NOMO-1 treated with dmso at 0.1 percent for 144 hours (cell line): Measurements from ENCODE around the gene SOWAHA.

Experiments
- DNase-seq: peaks from one replicate; lab custom pipeline; 2025; ENCODE audit not compliant: unreplicated experiment; lab: John Stamatoyannopoulos, UW

Gene SOWAHA

DNA sequence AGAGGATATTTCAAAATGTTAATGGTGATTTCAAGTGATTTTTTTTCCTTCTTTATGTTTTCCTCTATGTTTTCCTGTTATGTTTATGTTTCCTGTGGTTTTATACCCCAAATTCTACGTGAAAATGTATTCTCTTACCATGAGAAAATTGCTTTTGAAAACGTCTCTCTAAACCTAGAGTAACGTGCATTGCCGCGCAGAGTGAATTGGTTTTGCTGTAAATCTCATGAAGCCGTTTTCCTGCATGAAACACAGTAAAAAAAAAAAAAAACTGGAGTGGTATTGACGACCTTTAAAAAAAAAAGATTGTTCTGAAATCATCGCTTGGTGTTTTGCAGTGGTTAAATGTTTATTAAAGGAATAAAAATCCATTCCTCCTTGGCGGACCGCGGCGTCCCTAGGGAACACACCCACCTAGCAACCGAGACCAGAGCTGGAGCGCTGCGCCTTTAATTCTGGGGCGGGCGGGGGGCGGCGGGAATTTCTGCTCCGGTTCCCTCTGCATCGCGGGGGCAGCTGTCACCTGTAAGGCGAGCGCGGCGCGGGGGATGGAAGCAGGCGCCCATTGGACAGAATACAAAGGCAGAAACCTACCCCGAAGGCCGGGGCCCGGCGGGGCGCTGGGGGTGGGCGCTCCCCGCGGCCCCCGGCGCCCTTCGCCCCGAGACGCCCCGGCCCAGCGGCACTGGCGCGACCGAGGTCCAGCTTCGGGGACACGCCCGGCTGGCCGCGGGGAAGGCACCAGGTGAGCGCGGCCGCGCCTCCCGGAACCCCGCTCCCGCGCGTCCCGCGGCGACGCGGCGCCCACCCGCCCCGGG is at the start of gene SOWAHA:
SOWAHA (plus strand) TSS at position 522 of the 818 bp plus-strand sequence. CDS start 320 bp downstream, outside the sequence.
- no peak for DNase-seq

DNA sequence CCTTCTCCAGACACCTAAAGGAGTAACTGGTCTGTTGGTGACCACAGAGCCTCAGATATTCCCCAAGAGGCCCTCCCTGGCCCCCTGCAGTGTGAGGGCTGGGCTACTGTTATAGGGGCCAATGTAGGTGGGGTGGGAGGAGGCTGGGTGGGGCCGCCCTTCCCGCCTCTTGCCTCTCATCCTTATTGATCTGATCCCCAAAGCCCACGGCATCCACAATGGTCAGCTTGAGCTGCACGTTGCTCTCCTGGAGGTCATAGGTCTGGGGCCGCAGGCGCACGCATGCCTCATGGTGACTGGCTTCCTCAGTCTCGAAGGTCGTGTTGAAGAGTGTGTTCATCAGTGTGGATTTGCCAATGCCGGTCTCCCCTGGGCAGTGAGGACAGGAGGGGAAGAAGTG is 49.1 kb upstream of the SOWAHA start:
- no peak for DNase-seq

DNA sequence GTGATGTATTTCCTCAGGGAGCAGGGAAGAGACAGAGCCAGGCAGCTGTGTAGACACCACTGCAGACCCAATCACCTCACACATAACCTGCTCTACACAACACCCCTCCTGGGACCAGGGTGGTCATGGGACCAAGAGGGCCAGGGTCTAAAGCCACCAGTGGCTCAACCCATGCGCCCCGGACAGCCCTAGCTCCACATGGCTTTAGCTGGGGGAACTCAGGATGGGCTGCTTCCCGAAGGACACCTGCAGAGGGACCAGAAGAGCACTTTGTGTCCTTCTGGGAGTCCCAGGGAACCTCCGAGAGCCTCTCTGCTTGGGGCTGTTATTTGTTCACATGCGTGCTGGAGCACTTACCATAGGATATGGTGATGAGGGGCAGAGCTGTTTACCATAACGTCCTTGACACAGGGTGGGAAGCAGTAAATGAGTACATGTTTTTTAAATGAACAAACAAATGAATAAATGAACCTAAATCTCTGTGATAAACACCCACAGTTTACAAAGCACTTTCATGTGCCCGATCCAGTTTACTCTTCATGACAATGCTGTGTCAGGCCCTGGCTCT is 48.3 kb upstream of the SOWAHA start:
- DNase-seq, result no peak

DNA sequence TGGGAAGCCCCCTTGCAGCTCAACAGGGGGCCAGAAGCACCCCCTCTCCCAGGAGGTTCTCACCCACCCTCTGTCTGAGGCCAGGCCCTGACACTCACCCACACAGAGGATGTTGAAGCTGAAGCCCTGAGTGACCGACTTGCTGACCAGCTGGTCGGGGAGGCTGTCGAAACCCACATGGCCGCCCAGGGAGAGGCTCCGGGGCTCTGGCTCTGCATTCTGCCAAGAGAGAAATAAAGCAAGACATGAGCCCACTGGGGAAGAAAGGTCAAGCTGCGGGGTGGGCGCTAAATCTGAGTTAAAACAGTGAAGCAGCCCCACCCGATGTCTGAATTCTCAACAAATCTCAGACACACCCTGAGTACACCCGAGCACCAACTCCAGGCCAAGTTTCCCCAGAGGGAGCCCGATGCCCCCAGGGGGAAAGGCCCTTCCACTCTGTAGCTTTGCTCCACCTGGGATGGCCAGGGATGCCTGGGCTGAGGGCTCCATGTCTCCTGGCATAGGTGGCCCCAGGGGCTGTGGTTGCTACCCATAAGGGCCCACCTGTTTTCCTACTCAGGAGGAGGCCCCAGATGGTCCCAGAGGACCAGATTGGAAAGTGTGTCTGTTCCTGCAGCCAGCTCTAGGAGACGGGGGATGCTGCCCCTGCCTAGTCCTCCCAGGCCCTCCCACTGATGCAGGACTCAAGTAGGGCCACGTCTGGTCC is 47.6 kb upstream of the SOWAHA start:
- DNase-seq, result no peak

DNA sequence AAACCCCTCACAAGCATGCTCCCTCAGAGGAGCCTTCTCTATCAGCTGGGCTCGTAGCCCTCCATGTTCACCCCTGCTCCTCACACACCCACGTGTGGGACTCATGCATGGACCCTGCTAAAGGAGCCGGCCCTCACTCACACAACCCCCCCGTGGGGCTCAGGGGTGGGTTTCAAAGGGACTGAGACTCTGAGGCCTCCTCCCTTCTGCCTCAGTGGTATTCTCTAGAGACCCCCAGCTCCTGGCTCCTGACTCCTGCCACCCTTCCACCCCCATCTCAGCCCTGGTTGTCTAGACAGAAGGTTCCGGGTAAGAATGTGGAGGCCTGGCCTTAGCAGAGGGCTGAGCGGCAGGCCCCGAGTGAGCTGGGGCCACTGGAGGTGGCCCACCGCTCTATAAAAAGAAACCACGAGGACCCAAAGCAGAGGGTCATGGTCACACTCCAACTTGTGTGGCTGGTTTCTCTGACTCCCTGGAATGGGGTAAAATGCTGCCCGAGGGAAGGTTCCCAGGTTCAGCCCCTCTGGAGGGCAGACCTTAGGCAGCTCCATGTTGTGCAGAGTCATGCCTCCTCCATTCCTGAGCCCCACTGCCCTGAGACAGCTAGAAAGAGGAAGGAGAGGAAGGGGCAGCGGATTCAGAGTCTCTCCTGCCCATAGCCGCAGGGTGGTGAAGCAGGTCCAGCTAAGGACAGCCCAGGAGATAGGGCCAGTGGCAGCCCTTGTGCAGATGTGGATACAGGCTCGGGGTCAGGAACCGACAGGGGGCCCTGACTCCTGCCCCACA is 46.9 kb upstream of the SOWAHA start:
- no peak for DNase-seq

DNA sequence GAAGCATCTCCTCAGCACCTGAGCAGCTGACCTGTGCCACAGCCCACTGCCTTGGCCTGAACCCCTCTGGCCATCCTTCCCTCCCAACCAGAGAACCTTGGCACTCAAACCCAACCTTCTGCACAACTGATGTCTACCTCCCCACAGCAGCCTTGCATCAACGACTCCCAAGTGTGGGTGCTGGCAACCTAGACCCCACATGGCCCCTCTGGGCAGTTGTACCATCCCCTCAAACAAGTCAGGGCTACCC is 46.4 kb upstream of the SOWAHA start:
- no peak for DNase-seq

DNA sequence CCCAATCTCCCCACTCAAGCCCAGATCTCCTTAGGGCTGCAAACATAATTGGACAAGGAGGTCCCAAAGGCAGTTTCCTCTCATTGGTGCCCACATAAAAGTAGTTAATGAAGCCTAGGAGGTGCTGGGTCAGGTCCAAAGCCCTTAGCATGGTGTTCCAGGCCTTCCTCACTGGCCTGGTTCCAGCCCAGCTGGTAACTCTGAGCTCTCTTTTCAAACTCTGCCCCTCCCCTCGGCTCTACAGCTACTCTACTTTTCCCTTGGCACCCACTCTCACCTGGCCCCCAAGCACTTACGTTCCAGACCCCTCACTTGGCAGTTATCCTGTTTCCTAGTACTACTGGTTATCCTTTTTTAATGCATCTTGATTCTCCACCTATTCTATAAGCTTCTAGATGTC is 46.0 kb upstream of the SOWAHA start:
- DNase-seq, result no peak

DNA sequence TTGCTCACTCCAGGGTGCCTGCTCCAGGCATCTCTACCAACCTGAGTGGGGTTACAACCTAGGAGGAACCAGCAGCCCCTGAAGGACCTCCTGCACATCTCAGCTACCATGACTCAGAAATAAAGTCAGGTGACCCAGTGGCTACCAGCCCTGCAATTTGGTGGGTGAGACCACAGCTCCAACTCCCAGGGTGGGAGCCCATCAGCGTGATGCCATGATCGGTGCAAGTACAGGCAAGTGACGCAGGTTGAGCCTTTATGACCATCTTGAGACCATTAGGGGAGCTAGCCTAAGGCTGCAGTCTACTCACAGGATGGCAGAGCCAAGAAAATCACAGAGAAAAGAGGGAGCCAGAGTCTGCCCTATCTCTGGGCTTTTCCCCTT is 44.6 kb upstream of the SOWAHA start:
- no peak for DNase-seq

DNA sequence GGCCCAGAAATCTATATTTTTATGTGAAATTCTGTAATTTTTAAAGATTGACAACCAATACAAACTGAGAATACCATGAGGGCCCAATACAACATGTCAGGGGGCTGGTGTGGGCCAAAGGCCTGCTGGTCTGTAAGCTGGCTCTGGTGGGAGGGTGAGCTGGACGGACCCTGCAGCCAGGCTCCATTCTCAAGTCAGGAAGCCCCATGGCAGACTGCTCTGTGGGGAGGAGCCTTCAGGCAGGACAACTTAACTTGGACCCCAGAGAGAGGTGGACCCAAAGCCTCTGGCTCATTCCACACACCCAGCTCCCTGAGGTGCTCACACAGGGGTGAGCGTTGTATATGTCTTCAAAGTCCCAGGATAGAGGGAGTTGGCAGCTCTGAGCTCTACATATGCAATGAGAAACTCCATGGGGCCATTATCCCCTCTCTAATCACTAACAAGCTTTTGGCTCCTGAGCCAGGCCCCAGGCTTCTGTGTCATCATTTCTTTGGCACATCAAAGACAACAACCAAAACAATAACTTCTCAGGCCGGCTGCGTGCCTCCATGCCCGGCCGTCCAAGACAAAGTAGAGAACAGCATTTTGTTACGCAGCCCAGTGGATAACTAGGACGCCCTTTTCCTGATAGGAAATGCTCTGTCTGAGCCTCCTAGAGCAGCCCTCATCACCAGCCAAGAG is 42.5 kb upstream of the SOWAHA start:
- DNase-seq, result no peak

DNA sequence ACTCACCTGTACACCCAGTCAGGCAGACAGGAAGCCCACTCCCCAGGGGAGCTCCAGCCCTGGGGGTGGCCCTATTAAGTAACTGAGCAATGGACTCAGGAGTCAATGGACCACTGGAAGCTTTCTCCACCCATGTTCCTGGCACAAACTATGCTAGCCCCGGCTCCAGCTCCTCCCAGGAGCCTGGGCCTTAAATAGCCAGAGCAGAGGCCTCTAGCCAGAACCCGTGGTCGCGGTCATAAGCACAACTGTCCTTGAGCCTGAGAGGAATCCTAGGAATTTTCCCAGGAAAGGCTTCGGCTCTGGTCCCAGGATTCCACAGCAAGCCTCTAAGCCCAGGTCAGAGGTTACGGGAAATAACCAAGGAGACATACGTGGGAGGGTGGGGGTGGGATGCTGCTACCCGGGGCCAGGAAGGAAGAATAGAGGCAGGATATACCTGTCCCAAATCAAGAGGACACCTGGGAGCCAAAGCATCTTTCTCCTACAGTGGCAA is 41.6 kb upstream of the SOWAHA start:
- DNase-seq, result no peak

DNA sequence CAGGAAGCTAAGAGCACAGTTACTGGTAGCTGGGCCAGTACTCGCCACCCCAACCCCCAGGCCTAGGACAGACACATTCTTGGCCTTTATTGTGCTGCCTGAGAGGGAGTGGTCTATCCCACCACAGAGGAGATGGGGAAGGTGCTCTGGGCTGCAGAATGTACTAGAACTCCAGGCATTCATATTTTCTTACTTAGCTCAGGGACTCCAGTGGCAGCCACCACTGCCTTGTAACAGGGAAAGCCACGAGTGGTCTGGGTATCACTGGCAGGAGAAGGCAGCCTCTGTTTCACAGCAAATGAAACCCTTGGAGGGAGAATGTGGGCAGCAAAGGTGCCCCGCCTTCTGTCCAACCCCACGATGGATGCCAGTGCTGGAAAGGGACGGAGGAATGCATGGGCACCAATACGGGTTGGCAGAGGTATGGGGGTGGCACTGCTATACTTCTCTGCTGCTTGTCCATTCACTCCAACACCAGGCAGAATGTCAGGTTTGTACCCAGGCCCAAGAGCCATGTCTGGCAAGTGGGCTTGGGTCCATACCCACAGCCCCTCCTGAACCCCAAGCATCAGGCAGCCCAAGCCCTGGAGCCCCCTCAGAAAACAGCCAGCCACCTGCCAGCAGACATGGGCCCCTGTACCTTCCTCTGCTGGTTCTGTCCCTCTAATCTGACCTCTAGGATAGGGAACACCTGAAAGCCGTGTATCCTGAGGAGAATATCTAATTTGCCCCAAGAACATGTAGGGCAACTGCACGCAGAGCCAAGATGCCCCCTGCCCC is 40.6 kb upstream of the SOWAHA start:
- no peak for DNase-seq

DNA sequence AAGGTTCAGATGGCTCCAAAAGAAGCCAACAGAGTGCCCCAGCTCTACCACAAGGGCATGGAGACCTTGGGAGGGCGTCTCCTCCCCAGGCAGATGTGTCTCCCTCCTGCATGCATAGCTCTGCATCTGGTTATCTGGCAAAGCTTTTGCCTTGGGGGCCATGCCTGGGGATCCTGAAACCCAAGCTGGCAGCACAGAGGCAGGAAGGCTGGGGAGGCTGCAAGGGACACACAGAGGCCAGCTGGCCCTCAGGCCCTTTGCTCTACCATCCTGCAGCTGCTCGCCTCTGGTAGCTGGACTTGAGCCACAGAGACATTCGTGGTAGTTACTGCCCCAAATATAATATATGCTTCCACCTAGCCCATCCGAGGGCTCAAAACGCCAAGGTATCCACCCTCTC is 40.0 kb upstream of the SOWAHA start:
- DNase-seq, result no peak

DNA sequence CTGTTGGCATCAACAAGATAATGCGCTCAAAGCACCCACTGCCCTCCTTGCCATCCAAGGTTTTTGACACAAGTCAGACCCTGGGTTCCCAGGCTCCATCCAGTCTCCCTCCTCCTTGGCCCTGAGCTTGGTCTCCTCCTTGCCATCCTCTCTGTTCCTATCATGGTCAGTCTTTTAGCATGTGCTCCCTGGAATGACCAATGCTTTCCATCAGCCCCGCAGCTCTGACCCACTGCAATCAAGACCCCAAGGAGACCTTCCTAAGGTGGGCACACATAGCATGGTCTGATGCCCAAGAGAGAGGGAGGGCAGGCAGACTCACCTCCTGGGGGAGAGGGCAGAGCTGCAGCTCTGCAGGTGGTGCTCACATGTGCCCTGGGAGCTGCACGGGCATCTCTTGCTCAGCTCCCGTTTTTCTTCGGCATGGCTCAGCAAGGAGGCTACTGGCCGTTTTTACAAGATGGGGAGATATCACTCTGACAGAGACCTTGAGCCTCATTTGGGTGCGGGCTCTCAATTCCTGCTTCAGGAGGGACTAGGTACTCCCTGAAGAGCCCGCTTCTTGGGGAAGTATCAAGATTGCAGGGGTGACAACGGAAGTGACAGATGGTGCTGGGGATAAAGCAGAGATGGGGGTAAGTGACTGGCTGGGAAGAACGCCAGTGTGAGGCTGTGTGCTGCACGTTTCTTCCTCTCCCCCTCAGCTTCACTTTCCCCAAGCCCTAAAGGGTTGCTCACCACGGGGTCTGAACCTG is 39.3 kb upstream of the SOWAHA start:
- DNase-seq, result no peak

DNA sequence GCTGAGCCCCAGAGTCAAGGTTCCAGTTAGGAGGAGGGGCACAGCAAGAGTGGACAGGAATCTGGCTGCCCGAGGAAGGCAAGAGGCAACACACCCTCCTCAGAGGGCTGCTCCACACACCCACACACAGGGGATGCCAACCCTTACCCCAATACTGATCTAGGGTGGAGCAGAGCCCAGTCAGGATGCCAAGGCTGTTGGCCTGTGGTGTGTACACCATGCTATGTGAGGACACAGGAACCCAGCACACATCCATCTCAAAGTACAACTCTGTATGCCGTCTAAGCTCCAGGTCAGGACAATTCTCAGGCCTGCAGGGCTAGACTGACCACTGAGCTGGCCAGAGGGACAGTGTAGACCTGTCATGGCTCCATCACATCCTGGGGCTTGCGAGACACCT is 38.7 kb upstream of the SOWAHA start:
- DNase-seq, result no peak

DNA sequence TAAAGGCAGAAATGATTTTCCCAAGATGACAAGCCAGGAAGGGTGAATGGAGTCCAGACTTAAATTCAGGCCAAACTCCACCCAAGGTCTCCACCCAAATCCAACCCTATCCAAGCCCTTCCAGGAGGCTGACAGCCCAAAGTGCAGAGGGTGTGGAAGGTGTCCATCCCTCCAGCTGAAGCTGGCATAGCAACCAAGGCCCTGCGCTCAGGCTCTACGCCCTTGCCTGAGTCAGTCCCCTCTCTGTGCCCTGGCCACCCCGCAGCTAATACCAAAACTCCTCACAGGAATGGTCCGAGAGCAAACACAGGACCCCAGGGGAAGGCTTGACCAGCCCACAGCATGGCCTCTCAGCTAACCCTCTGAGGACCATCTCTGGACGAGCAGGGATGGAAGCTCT is 38.2 kb upstream of the SOWAHA start:
- no peak for DNase-seq

DNA sequence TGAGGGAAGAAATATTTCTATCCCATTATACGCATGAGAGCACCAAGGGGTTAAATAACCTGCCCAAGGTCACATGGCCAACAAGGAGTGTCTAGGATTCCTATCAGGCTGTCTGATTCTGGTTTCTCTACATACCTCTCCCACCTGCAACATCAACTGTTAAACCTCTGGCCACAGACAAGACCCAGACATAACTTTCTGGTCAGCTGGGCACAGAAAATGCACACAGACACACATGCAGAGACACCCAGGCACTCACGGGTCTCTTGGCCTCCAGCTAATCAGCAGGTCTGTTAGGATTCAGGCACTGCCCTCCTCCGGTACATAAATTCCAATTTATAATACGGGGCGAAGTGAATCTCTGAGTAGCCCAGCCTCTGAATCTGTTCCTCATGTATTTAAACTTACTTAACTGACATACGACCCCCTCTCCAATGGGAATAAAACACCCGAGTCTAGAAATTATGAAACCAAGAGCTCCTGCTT is 37.6 kb upstream of the SOWAHA start:
- no peak for DNase-seq

DNA sequence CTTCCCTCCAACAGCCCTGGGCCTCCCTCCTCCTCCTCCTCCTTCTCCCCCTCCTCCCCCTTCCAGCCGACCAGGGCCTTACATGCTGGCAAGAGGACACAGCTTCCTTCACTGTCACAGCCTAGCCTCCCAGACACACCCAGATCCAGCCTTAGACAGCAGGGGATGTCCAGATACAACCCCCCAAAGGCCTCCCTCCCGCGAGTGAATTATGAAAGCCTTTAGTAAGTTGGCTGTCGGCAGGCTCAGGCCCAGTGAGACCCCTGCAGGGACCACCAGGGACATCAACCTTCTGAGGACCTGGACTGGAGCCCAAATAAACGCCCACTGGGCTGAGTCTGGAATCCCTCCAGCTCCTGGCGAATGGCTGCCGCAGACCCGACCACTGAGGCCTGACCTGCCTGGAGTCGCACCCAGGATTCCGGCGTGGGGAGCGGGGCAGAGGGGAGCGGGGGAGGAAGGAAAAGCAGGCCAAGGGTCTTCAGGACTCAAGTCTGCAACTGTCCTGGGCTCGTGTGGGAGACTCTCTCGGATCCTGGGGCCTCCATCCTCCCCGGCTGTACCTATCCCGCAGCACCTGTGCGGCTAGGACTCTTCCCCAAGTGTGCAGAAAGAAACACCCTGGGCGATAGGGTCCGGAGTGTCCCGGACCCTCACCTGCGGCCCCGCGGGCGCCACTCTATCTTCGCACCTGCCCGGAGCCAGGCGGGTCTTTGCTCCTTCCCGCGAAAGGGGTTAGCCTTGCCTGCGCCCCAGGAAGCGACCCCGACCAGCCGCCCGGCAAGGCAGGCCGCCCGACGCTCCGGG is 36.8 kb upstream of the SOWAHA start:
- no peak for DNase-seq

DNA sequence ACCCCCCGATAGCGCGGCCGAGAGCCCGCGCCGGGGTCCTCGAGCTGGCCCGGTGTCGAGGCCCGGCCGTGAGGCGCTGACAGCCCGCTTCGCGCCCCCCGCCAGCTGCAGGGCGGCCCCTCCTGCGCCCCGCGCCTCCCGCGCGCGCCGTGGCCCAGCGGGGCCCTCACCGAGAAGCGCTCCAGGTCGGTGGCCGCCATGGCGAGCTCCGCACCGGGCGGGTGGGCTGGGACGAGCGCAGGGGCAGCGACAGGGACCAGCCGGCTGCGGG is 36.2 kb upstream of the SOWAHA start:
- no peak for DNase-seq
